KOPT-K1 (cell line): Measurements from ENCODE around the gene TTC29.

Experiments used
- H3K27ac ChIP-seq: fragments of 200-600 bp; sonication (generic); 2 replicates; pipeline ENCODE4 v1.5.1; 2016; ENCODE audit warnings: antibody characterized with exemption, mild to moderate bottlenecking, low read depth, low read length; ENCODE audit not compliant: poor library complexity, severe bottlenecking
- H3K36me3 ChIP-seq: fragments of 200-600 bp; sonication (generic); 2 replicates; pipeline ENCODE4 v1.5.1; 2017; ENCODE audit warnings: antibody characterized with exemption, mild to moderate bottlenecking, low read length, moderate library complexity; ENCODE audit not compliant: insufficient read depth
- H3K9me3 ChIP-seq: fragments of 200-600 bp; sonication (generic); 2 replicates; pipeline ENCODE4 v1.5.1; 2017; ENCODE audit warnings: antibody characterized with exemption, low read length, mild to moderate bottlenecking; ENCODE audit not compliant: insufficient read depth, poor library complexity, severe bottlenecking

Gene TTC29, protein sequence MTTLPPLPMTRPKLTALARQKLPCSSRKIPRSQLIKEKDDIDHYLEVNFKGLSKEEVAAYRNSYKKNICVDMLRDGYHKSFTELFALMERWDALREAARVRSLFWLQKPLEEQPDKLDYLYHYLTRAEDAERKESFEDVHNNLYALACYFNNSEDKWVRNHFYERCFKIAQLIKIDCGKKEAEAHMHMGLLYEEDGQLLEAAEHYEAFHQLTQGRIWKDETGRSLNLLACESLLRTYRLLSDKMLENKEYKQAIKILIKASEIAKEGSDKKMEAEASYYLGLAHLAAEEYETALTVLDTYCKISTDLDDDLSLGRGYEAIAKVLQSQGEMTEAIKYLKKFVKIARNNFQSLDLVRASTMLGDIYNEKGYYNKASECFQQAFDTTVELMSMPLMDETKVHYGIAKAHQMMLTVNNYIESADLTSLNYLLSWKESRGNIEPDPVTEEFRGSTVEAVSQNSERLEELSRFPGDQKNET

DNA sequence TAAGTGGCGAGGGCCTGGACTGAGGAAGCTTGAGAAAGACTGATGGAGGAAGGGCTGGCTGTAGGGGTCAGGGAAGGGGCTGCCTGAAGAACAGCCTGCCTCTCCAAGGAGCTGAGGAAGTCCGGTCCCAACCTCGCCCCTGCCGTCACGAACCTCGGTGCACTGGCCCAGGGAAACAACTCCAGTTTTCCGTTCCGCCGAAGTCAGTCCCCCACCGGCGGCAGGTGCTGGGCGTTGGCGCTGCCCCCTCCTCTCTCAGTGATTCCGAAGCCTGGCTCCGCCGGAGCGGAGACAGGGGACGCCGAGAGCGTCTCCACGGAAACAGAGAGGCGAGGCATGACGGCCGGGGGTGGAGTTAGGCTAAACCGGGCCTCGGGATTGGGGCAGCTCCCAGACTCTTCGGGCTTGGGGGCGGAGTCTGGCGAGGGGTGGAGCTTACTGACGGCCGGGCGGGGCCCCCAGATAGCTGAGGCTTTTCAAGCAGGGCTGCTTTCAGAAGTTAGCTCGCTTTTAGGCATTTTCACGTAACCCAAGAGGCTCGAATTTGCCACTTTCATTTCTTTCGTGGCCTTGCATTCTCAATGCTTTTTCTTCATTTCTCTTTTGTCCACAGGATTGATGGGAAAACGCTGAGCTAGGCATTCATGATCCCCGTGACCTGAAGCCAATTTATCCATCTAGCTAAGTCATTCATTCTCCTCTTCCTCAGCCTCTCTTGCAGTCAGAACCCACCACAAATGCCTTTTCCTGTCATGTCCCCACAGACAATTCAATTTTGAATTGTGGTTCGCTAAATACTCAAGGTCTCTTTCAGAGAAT is at the start of gene TTC29:
Gene TTC29, minus strand, starts transcription at position 309 of the 819 bp plus-strand sequence. CDS start 5,969 bp downstream, outside the sequence.
- Histone ChIP-seq H3K9me3 (no peaks in the 10 kb centered on the region), H3K36me3 (no peaks in the 10 kb centered on the region), H3K27ac (no peak within 1 kb of the TSS)

DNA sequence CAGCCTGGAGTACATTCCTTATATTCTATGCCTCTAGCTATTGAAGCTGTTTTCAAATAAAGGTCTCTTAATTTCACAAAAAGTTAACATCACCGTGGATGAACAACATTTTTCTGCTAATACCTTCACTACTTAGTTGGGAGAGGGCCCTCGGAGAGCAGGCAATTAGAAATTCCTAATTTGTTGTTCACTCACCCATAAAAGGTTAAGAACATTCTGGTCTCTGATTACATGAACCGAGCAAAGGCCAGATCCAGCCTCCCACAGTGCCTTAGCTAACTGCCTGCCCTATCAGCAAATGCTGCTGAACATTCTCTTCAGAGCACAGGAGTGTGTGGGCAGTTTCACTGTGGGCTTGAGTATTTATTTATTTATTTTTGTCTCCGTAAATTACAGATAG is 36.0 kb upstream of the TTC29 start:
- no peaks in the 10 kb centered on the region for H3K9me3 ChIP-seq
- H3K27ac ChIP-seq, result no peak overlapping the region
- no peaks in the 10 kb centered on the region for H3K36me3 ChIP-seq

GRCh38 chr4:146978641-146979040 is 33.0 kb upstream of the TTC29 start:
- Histone ChIP-seq H3K36me3 (no peaks in the 10 kb centered on the region), H3K9me3 (no peaks in the 10 kb centered on the region), H3K27ac (no peak overlapping the region)

- no peaks in the 10 kb centered on the region for H3K36me3 ChIP-seq
Observed at GRCh38 chr4:146976145-146976544, 30.5 kb upstream of the TTC29 start.

GRCh38 chr4:146975527-146975926 is 29.9 kb upstream of the TTC29 start:
- H3K9me3 ChIP-seq, result no peaks in the 10 kb centered on the region
- no peaks in the 10 kb centered on the region for H3K36me3 ChIP-seq
- no peak overlapping the region for H3K27ac ChIP-seq

More at GRCh38 chr4:146976145-146976544, 30.5 kb upstream of the TTC29 start:
- no peak overlapping the region for H3K27ac ChIP-seq
- no peaks in the 10 kb centered on the region for H3K9me3 ChIP-seq

DNA sequence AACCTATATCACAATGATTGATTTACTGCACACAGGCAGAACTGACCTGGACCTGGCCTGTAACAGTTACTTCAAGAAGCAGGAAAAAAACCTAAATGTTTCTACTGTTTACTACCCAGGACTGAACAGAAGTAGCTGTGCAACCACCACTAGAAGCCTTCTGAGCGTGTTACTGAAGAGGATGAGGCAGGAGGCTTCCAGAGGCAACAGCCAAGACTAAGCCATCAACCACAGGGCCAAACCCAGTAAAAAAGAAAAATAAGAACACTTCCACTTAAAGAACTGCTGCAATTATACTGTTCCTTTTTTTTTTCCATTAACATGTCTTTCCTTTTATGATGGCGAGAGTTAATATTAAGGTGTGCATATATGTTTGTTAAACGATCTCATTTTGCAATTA is 29.4 kb upstream of the TTC29 start:
- Histone ChIP-seq H3K27ac (no peak overlapping the region), H3K9me3 (no peaks in the 10 kb centered on the region), H3K36me3 (no peaks in the 10 kb centered on the region)

DNA sequence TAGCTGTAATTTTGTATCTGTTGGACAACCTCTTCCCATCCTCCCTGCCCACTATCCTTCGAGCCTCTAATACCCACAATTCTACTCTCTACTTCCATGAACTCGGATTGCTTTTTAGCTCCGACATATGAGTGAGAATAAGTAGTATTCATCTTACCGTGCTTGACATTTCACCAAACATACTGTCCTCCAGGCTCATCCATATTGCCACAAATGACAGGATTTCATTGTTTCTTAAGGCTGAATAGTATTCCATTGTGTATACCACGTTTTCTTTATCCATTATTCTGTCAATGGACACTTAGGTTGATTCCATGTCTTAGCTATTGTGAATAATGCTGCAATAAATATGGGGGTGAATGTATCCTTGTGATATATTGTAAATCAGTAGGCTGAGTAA is 26.4 kb upstream of the TTC29 start:
- H3K36me3 ChIP-seq, result no peaks in the 10 kb centered on the region
- H3K9me3 ChIP-seq, result no peaks in the 10 kb centered on the region
- no peak overlapping the region for H3K27ac ChIP-seq

GRCh38 chr4:146969126-146969525 is 23.5 kb upstream of the TTC29 start:
- no peak overlapping the region for H3K27ac ChIP-seq
- no peaks in the 10 kb centered on the region for H3K36me3 ChIP-seq
- H3K9me3 ChIP-seq, result no peaks in the 10 kb centered on the region

DNA sequence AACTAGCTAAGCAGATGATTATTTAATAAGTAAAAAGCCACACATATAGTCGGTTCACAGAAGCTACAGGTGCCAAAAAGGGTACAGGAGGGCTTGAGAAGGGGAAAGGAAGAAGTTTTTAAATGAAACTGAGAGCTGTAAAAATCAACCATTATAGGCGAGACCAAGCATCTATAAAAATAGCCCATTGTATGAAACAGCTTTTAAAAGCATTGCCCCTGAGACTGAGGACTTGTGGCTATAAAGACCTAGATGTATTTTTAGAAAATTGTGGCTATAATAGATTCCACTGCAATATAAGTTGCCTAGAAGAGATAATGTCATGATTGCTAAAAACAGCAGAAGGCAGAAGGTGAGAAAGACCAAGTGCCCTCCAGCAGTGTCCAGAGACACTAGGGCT is 15.0 kb upstream of the TTC29 start:
- no peaks in the 10 kb centered on the region for H3K9me3 ChIP-seq
- H3K27ac ChIP-seq, result no peak overlapping the region
- H3K36me3 ChIP-seq, result no peaks in the 10 kb centered on the region

GRCh38 chr4:146959692-146960091 is 14.0 kb upstream of the TTC29 start:
- Histone ChIP-seq H3K27ac (no peak overlapping the region), H3K9me3 (no peaks in the 10 kb centered on the region), H3K36me3 (no peaks in the 10 kb centered on the region)

GRCh38 chr4:146957237-146957636 is 11.6 kb upstream of the TTC29 start:
- no peaks in the 10 kb centered on the region for H3K36me3 ChIP-seq
- no peaks in the 10 kb centered on the region for H3K9me3 ChIP-seq
- no peak overlapping the region for H3K27ac ChIP-seq

DNA sequence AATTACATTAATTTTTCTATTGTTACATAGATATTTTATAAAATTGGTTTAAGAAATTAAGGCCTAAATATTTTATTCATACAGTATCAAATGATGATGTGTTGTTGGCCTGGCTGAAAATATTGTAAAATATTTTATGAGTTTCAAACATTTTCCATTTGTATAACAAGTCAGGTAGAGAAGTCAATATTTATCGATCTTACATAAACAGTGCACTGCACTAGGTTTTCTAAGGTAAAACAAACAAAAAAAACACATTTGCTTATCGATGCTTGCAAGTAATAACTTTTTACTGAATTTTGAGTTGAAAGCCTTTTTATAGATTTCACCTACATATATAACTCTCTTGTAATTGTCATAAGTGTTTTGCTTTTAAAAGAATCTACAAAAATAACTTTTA is 7.2 kb upstream of the TTC29 start:
- no peak overlapping the region for H3K27ac ChIP-seq
- no peaks in the 10 kb centered on the region for H3K9me3 ChIP-seq

GRCh38 chr4:146949559-146949958 is 3.9 kb upstream of the TTC29 start:
- no peaks in the 10 kb centered on the region for H3K9me3 ChIP-seq
- H3K36me3 ChIP-seq, result no peaks in the 10 kb centered on the region
- no peak overlapping the region for H3K27ac ChIP-seq

More for the DNA sequence above, 7.2 kb upstream of the TTC29 start:
- H3K36me3 ChIP-seq, result no peaks in the 10 kb centered on the region

- no peaks in the 10 kb centered on the region for H3K9me3 ChIP-seq
- no peaks in the 10 kb centered on the region for H3K36me3 ChIP-seq
- no peak overlapping the region for H3K27ac ChIP-seq
Observed at GRCh38 chr4:146943691-146944375, 1.8 kb downstream of the TTC29 start.

DNA sequence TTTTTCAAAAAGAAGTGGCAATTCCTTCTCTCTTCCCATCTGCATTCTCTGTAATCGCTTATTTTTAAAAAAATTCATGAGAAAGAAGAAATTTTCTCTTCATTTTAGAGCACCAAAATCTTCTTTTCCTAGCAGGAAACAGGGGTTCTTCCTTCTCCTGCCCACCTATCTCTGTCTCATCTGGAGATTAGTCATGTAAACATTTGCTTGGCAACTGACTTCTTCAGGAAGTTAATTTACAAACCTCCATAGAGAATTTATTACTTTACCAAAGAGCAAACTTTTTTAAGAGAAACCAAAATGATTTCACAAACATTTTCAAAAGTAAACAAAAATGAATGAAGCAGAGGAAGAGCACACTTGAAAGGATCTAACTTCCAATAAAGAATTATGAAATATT is 13.5 kb downstream of the TTC29 start:
- H3K9me3 ChIP-seq, result no peaks in the 10 kb centered on the region
- H3K36me3 ChIP-seq, result no peaks in the 10 kb centered on the region
- no peak overlapping the region for H3K27ac ChIP-seq
